ENCODE data around the gene SOWAHD. TPM values are rescaled to one million over a fixed set of nuclear protein-coding genes. Genes with fewer than 3 reads are reported as not detected.

Gene SOWAHD
- total RNA-seq, 1 experiment from 2014 or later: 0.98 TPM

DNA sequence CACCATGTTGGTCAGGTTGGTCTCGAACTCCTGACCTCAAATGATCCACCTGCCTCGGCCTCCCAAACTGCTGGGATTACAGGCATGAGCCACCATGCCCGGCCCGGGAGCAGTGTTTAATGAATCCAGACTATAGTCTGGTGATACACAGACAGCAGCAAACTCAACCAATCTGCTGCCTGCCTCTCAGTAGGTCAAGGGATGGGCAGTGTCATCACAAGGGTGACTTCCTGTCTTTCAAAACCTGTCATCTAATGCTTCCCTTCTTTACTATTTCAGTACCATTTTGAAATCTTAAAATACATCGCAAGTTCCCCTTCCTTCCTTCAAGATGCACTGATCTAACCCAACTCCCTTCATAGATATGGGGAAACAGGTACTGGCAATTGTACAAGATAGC, 24.6 kb downstream of the SOWAHD start:
- DNase-seq: no peak
- Histone ChIP-seq H3K9me3 (ENCODE audit: control insufficient read depth, low read depth, low read length) (peaks cover 15% of the 10 kb centered on the region), H2BK12ac (ENCODE audit: insufficient read length, low read depth, low read length) (no peak overlapping the region), H3K27ac (ENCODE audit: insufficient read length, low read depth, low read length) (no peak overlapping the region), H3K79me1 (ENCODE audit: insufficient read depth, low read depth, low read length, poor library complexity, severe bottlenecking) (peaks cover 6% of the 10 kb centered on the region), H4K91ac (ENCODE audit: insufficient read length, low read depth, low read length) (no peak overlapping the region), H2BK20ac (ENCODE audit: low read depth, low read length, poor library complexity, severe bottlenecking) (no peak overlapping the region), H2BK120ac (ENCODE audit: low read depth, low read length, poor library complexity, severe bottlenecking) (no peak overlapping the region), H2AK5ac (ENCODE audit: insufficient read length, low read length) (no peak overlapping the region), H2BK15ac (ENCODE audit: low read depth, low read length) (no peak overlapping the region), H3K4ac (ENCODE audit: low read depth, low read length) (no peak overlapping the region), H3K14ac (ENCODE audit: insufficient read depth, low read length) (no peak overlapping the region), H3K79me2 (ENCODE audit: insufficient read depth, low read length) (no peaks in the 10 kb centered on the region; the same call in 1 of the 2 replicates), H3K18ac (ENCODE audit: insufficient read length, low read depth, low read length) (no peak overlapping the region), H4K20me1 (ENCODE audit: control insufficient read depth, insufficient read depth, insufficient read length) (no peaks in the 10 kb centered on the region), H4K8ac (replicated peaks; ENCODE audit: insufficient read length, low read depth, low read length) (no peak overlapping the region), H4K5ac (ENCODE audit: insufficient read length, low read depth, low read length) (no peak overlapping the region), H3T11ph (ENCODE audit: low read length) (no peak overlapping the region), H2BK5ac (ENCODE audit: insufficient read length, low read length) (no peak overlapping the region), H3K56ac (ENCODE audit: insufficient read length, low read depth, low read length) (no peak overlapping the region), H3K27me3 (ENCODE audit: insufficient read depth, low read length) (no peaks in the 10 kb centered on the region), H3K4me2 (ENCODE audit: insufficient read depth, insufficient read length, low read length) (no peak overlapping the region), H3K4me1 (ENCODE audit: insufficient read depth, low read length) (no peaks in the 10 kb centered on the region), H3K9ac (ENCODE audit: extremely low read depth, insufficient read length, low read length) (no peak overlapping the region), H3K23me2 (ENCODE audit: insufficient read length, low read depth, low read length, poor library complexity, severe bottlenecking) (no peaks in the 10 kb centered on the region), H3K23ac (ENCODE audit: insufficient read length, low read depth, low read length) (no peak overlapping the region), H2AFZ (ENCODE audit: low read length) (no peak overlapping the region)
- Mint-ChIP-seq H3K4me1 (0 out of 4 replicates have a peak, but pooled peaks cover 3% of the 10 kb centered on the region in 2 experiments), H3K36me3 (ENCODE audit: insufficient read depth in 1 of 3, low read depth in 3 of 3) (peaks cover 24 to 55% (median 30%) of the 10 kb centered on the region in 3 experiments), H3K27ac (peak overlapping the region in 1 of 3 experiments; percentile 28; a peak in 1 of 7 replicates), H3K27me3 (ENCODE audit: low read depth) (no peaks in the 10 kb centered on the region; the same call in 1 of the 2 replicates), H3K4me3 (no peak overlapping the region), H3K9me3 (peaks cover 51 to 52% of the 10 kb centered on the region in 2 experiments)
- TF ChIP-seq, protein P1, sequence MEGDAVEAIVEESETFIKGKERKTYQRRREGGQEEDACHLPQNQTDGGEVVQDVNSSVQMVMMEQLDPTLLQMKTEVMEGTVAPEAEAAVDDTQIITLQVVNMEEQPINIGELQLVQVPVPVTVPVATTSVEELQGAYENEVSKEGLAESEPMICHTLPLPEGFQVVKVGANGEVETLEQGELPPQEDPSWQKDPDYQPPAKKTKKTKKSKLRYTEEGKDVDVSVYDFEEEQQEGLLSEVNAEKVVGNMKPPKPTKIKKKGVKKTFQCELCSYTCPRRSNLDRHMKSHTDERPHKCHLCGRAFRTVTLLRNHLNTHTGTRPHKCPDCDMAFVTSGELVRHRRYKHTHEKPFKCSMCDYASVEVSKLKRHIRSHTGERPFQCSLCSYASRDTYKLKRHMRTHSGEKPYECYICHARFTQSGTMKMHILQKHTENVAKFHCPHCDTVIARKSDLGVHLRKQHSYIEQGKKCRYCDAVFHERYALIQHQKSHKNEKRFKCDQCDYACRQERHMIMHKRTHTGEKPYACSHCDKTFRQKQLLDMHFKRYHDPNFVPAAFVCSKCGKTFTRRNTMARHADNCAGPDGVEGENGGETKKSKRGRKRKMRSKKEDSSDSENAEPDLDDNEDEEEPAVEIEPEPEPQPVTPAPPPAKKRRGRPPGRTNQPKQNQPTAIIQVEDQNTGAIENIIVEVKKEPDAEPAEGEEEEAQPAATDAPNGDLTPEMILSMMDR (conservative IDR thresholded peaks at IDR 0.05): no peak
- WGBS (ENCODE audit: extremely low coverage, insufficient read length, low lambda C conversion rate): no CpG with 5 or more reads among the region's 5 CpGs
